Tibial nerve (tissue), 4 donors: ENCODE data around the gene PDE2A.

Source experiments
- EP300 ChIP-seq, 2 donors: sonication (generic); formaldehyde crosslinking; IDR thresholded peaks; one replicate each; pipeline ENCODE4 v1.6.1; 2017; ENCODE audit warnings: antibody characterized with exemption in 2 of 2, mild to moderate bottlenecking in 1 of 2
- POLR2A ChIP-seq, 2 donors: fragments of 450-650 bp; IDR thresholded peaks; one replicate each; pipeline ENCODE4 v1.6.1; 2017; ENCODE audit warnings: antibody characterized with exemption in 2 of 2, mild to moderate bottlenecking in 2 of 2, moderate library complexity in 2 of 2
- TF ChIP-seq, protein P1 (sequence below), 5 experiments: fragments of 200-600 bp in 3 of 5; fragments of 450-650 bp in 2 of 5; sonication (generic) in 3 of 5; IDR thresholded peaks; one replicate each; pipeline ENCODE4 v1.5.1; 2016 to 2019; ENCODE audit warnings: antibody characterized with exemption in 5 of 5, mild to moderate bottlenecking in 3 of 5, moderate library complexity in 2 of 5

DNA sequence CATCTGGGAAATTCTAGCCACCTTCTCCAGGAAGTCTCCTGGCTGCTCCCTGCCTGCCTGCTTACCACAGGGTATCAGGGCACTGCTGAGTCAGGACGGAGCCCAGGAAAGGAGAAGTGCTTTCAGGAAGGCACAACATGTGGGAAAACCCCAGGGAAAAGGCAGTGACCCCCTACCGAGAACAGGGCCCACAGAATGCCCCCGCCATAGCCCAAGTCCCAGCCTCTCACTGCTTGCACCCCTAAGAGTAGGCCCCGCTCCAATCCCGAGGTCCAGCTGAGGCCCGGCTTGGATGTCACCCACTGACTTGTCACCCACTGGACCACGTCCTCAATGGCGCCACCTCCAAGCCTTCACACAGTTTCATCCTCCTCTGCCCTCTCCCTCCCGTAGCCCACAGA, 43.9 kb upstream of the PDE2A start:
- TF ChIP-seq, protein P1, sequence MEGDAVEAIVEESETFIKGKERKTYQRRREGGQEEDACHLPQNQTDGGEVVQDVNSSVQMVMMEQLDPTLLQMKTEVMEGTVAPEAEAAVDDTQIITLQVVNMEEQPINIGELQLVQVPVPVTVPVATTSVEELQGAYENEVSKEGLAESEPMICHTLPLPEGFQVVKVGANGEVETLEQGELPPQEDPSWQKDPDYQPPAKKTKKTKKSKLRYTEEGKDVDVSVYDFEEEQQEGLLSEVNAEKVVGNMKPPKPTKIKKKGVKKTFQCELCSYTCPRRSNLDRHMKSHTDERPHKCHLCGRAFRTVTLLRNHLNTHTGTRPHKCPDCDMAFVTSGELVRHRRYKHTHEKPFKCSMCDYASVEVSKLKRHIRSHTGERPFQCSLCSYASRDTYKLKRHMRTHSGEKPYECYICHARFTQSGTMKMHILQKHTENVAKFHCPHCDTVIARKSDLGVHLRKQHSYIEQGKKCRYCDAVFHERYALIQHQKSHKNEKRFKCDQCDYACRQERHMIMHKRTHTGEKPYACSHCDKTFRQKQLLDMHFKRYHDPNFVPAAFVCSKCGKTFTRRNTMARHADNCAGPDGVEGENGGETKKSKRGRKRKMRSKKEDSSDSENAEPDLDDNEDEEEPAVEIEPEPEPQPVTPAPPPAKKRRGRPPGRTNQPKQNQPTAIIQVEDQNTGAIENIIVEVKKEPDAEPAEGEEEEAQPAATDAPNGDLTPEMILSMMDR (IDR thresholded peaks at IDR 0.05) = no peak
- TF ChIP-seq POLR2A (IDR thresholded peaks at IDR 0.05) (no peak), EP300 (IDR thresholded peaks at IDR 0.05) (no peak)
